Thyroid gland (tissue), 4 donors: ENCODE results near the gene COX5B. TPM values are rescaled to one million over a fixed set of nuclear protein-coding genes. Genes with fewer than 3 reads are reported as not detected.

Source experiments
- DNase-seq, 2 donors: peaks; one replicate each; pipeline ENCODE4 v3.0.0-alpha.2; 2019
- H3K27ac ChIP-seq, 3 donors: fragments of 200-600 bp; sonication (generic); 1 replicate in 2 of 3; 2 replicates in 1 of 3; pipeline ENCODE4 v1.5.1; 2016 to 2019; ENCODE audit warnings: mild to moderate bottlenecking in 1 of 3, moderate library complexity in 1 of 3
- H3K27me3 ChIP-seq: fragments of 200-600 bp; sonication (generic); one replicate; pipeline ENCODE4 v1.5.1; 2019
- H3K36me3 ChIP-seq, 2 donors: fragments of 200-600 bp; sonication (generic); one replicate each; pipeline ENCODE4 v1.5.1; 2016 to 2019
- H3K4me1 ChIP-seq, 2 donors: fragments of 200-600 bp; sonication (generic); one replicate each; pipeline ENCODE4 v1.5.1; 2017 to 2019
- H3K4me3 ChIP-seq, 3 donors: fragments of 200-600 bp; sonication (generic); replicated peaks in 1 of 3; 1 replicate in 2 of 3; 2 replicates in 1 of 3; pipeline ENCODE4 v1.5.1; 2016; ENCODE audit warnings: mild to moderate bottlenecking in 1 of 3
- H3K9me3 ChIP-seq: fragments of 200-600 bp; sonication (generic); one replicate; pipeline ENCODE4 v1.5.1; 2017
- CTCF ChIP-seq, 6 experiments: fragments of 200-600 bp in 3 of 6; fragments of 450-650 bp in 3 of 6; sonication (generic) in 3 of 6; IDR thresholded peaks; one replicate each; pipeline ENCODE4 v1.5.1; 2016 to 2019; ENCODE audit warnings: antibody characterized with exemption in 6 of 6, mild to moderate bottlenecking in 2 of 6, inconsistent platforms in 1 of 6, moderate library complexity in 1 of 6
- POLR2A ChIP-seq, 2 donors: fragments of 450-650 bp; IDR thresholded peaks; one replicate each; pipeline ENCODE4 v1.6.1; 2017; ENCODE audit warnings: antibody characterized with exemption in 2 of 2, mild to moderate bottlenecking in 2 of 2, moderate library complexity in 1 of 2
- WGBS, 2 donors: methylation state at CpG; one replicate each; pipeline ENCODE4 v1.1.5; 2017; 5-methylcytosine and 5-hydroxymethylcytosine counted together
- intact Hi-C: fragments of 100-400 bp; cut with DNase I; formaldehyde crosslinking; loops from one replicate; pipeline ENCODE4 v1.15.1; 2023
- total RNA-seq, 4 donors: library from RNA; depleted of rRNA; stranded (reverse); fragments of >200 nt; gene quantifications; one replicate each; pipeline ENCODE4 v1.2.3, GENCODE V29; 2016

The COX5B gene
- total RNA-seq, 4 donors from 2014 or later, result 216 to 731 (median 586) TPM

GRCh38 chr2:97654309-97654708, 8.4 kb downstream of the COX5B start:
- Histone ChIP-seq H3K36me3 (peaks cover 30 to 41% of the 10 kb centered on the region in 2 donors), H3K9me3 (no peaks in the 10 kb centered on the region), H3K4me3 (no peak overlapping the region), H3K4me1 (peaks cover 0 to 14% of the 10 kb centered on the region in 2 donors), H3K27ac (no peak overlapping the region), H3K27me3 (no peaks in the 10 kb centered on the region)
- WGBS, 2 donors, result 87 to 88% methylated on average over 5 of the region's 5 CpGs
- intact Hi-C loops, result no loop called here
- no peak for DNase-seq
- no peak for TF ChIP-seq CTCF (IDR thresholded peaks at IDR 0.05)
- TF ChIP-seq POLR2A (IDR thresholded peaks at IDR 0.05), result no peak

- no peaks in the 10 kb centered on the region for H3K9me3 ChIP-seq
- peaks cover 0 to 14% of the 10 kb centered on the region in 2 donors for H3K4me1 ChIP-seq
- H3K27ac ChIP-seq, result no peak overlapping the region
- H3K4me3 ChIP-seq, result no peak overlapping the region
- TF ChIP-seq CTCF (IDR thresholded peaks at IDR 0.05) (no peak), POLR2A (IDR thresholded peaks at IDR 0.05) (no peak)
- 91 to 93% methylated on average over 2 of the region's 2 CpGs for WGBS, 2 donors
- no peak for DNase-seq
- peaks cover 30 to 40% of the 10 kb centered on the region in 2 donors for H3K36me3 ChIP-seq
- H3K27me3 ChIP-seq, result no peaks in the 10 kb centered on the region
- intact Hi-C loops, result no loop called here
These were observed 8.9 kb downstream of the COX5B start for GRCh38 chr2:97654791-97655190.

GRCh38 chr2:97656129-97656755, 10.4 kb downstream of the COX5B start:
- DNase-seq, result no peak
- 95 to 96% methylated on average over 6 to 7 of the region's 7 CpGs for WGBS, 2 donors
- Histone ChIP-seq H3K9me3 (no peaks in the 10 kb centered on the region), H3K36me3 (peaks cover 30 to 40% of the 10 kb centered on the region in 2 donors), H3K27ac (no peak overlapping the region), H3K27me3 (no peaks in the 10 kb centered on the region), H3K4me3 (no peak overlapping the region), H3K4me1 (peaks cover 0 to 7% of the 10 kb centered on the region in 2 donors)
- intact Hi-C loops, result no loop called here
- no peak for TF ChIP-seq POLR2A (IDR thresholded peaks at IDR 0.05)
- no peak for TF ChIP-seq CTCF (IDR thresholded peaks at IDR 0.05)

DNA sequence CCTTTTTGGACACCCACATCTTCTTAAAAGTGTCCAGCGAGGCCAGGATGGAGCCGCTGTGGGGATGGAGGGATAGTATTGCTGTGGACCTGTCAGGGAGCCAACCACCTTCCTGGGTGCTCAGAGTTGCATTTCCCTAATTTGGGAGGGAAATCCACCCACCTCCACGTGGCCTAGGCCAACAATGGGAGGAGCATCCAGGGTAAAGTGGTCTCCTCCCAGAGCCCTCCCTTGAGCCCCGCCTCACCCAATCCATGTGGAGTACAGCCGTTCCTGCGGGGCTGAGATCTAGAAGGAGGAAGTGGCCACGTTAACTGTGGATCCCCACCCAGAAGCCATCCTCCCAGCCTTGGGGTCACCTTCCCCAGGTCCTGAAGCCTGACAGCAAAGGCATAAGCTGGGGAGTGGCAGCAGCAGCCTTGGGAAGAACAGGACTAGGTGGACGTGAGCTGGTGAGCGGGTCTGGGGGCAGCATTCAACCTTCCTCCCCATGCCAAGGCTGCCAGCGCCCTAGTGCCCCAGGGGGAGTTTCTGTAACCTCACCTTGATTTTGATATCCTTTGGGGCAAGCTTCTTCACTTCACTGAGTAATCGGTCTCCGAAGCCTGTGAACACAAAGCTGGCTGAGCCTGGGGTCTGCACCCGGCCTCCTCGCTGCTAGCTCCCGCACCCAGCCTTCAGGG, 11.2 kb downstream of the COX5B start:
- TF ChIP-seq POLR2A (IDR thresholded peaks at IDR 0.05) (no peak), CTCF (IDR thresholded peaks at IDR 0.05) (no peak)
- H3K27ac ChIP-seq, result no peak overlapping the region
- no peak overlapping the region for H3K4me3 ChIP-seq
- 87 to 88% methylated on average over 10 to 15 of the region's 15 CpGs for WGBS, 2 donors
- peaks cover 3 to 9% of the 10 kb centered on the region in 2 donors for H3K4me1 ChIP-seq
- H3K9me3 ChIP-seq, result no peaks in the 10 kb centered on the region
- H3K36me3 ChIP-seq, result peaks cover 30 to 40% of the 10 kb centered on the region in 2 donors
- H3K27me3 ChIP-seq, result no peaks in the 10 kb centered on the region
- no peak for DNase-seq
- intact Hi-C loops, result no loop called here
